HG02943 (cell line): ENCODE data around the gene SLC39A11.
"Not testable (repeated sequence)": the region's sequence is repeated elsewhere in the genome, so short reads cannot be mapped to it uniquely, and the experiment has no call there.

Experiments used
- ATAC-seq: cut with Tn5 transposase; IDR thresholded peaks from one replicate; pipeline ENCODE4 v1.9.1; 2021; ENCODE audit warnings: mild to moderate bottlenecking, low read depth, moderate library complexity; ENCODE audit not compliant: unreplicated experiment

SLC39A11 gene

GRCh38 chr17:72648702-72649101, 443.8 kb downstream of the SLC39A11 start:
- no peak for ATAC-seq

- no peak for ATAC-seq
These were observed 446.3 kb downstream of the SLC39A11 start for GRCh38 chr17:72646176-72646575.

DNA sequence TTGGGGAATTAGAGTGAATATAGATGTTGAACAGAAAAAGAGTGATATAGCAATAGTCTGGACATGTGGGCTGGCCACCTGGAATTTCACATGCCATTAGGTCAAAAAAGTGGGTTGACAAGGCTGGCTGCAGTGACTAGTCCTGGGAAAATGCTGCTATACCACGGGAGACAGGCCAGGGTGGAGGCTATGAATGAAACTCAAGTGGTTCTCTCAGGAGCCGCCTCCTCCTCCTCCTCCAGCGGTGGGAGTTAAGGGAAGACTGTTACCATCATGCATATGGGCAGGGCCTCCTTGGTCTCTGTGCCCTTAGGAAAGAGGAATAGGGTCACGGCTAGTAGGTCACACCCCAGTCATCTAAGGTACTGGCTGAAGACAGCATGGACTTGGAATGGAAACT, 448.0 kb downstream of the SLC39A11 start:
- ATAC-seq = no peak

GRCh38 chr17:72643575-72644216, 448.8 kb downstream of the SLC39A11 start:
- no peak for ATAC-seq

DNA sequence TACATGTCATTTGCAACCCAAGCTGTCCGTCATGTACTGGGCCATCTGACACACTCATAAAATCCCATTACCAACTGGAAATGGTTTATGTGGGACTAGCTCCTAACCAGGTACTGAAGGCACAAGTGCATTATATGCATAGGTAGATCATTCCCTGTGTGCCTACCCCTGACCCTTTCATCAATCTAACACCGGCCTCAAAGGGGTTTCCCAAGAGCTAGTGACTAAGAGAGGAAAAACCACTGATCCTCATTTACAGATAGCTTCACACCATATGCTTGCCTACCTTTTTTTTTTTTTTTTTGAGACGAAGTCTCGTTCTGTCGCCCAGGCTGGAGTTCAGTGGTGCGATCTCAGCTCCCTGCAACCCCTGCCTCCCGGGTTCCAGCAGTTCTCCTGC, 449.8 kb downstream of the SLC39A11 start:
- no peak for ATAC-seq

DNA sequence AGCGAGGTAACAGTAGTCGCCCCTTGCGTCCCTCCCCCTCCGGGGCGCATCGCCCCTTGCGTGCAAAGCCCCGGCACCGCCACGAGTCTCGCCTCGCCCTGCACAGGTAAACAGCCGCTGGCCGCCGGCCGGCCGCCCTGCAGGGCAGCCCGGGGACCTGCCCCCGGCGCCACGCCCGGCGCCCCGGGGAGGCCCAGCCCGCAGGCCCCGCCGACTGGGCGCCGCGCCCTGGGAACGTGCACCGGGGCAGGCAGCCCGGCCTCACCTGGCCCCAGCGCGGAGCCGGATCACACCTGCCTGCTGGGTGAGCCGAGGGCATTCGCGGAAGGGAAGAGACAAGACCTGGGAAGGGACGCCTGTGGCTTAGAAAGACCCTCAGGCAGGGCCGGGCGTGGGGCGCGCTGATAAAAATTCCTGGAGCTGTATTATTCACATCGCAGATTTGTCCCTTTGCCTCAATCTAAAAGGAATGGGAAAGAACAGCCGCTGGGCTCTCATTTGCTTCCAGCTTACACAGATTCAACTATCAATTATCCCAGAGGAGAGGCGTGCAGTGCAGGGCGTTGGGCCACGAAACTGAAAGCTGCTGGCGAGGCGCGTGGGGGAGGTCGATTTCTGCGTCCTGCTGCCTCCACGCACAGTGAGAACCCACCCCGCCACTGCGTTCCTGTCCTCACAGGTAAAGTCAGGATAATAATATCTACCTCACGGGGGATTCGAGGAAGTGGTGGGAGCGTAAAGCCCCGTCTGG, 451.9 kb downstream of the SLC39A11 start:
- ATAC-seq = no peak

GRCh38 chr17:72639711-72640110, 452.8 kb downstream of the SLC39A11 start:
- no peak for ATAC-seq

DNA sequence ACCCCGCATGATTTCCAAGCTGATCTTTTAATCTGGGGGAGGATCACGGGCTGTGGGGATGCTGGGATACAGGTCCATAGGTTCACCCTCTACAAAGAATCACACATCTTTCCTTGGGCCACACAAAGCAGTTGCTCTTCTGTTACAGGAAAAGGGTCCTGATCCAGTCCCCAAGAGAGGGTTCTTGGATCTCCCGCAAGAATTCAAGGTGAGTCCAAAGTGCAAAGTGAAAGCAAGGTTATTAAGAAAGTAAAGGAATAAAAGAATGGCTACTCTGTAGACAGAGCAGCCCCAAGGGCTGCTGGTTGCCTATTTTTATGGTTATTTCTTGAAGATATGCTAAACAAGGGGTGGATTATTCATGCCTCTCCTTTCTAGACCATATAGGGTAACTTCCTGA, 453.6 kb downstream of the SLC39A11 start:
- not testable (repeated sequence) for ATAC-seq

GRCh38 chr17:72635034-72635635, 457.4 kb downstream of the SLC39A11 start:
- ATAC-seq = no peak

GRCh38 chr17:72634621-72635020, 457.9 kb downstream of the SLC39A11 start:
- no peak for ATAC-seq

GRCh38 chr17:72631949-72632684, 460.4 kb downstream of the SLC39A11 start:
- no peak for ATAC-seq

DNA sequence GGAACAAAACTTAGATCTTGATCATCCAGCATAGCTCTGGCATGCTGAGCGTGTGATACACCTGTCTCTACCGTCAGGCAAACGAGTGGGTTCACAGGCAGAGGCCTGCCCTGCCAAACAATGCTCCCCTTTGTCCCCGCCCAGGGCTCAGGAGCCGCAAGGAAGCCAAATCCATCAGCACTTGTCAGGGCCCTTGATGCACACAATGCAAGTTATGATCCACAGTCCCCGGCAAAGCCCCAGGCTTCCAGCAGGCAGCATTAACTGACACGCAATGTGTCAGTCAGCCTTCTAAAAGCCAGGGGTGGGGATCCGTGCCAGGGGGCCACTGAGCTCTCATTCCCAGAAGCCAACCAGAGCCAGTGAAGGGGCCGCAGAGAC, 460.9 kb downstream of the SLC39A11 start:
- no peak for ATAC-seq

DNA sequence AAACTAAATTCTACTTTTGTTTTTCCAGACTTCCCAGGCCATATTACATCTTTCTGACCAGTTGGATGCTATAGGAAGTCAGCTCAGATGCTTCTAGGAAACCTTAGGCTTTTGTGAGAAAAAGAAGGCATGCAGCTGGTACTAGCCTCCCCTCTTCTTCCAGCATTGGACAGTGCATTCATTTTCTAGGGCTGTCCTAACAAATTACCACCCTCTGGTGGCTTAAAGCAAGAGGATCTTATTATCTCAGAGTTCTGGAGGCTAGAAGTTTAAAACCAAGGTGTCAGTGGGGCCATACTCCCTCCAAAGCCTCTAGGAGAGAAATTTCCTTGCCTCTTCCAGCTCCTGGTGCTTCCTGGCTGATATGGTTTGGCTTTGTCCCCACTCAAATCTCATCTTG, 467.8 kb downstream of the SLC39A11 start:
- ATAC-seq = no peak

- no peak for ATAC-seq
These were observed 468.3 kb downstream of the SLC39A11 start for GRCh38 chr17:72624226-72624625.

DNA sequence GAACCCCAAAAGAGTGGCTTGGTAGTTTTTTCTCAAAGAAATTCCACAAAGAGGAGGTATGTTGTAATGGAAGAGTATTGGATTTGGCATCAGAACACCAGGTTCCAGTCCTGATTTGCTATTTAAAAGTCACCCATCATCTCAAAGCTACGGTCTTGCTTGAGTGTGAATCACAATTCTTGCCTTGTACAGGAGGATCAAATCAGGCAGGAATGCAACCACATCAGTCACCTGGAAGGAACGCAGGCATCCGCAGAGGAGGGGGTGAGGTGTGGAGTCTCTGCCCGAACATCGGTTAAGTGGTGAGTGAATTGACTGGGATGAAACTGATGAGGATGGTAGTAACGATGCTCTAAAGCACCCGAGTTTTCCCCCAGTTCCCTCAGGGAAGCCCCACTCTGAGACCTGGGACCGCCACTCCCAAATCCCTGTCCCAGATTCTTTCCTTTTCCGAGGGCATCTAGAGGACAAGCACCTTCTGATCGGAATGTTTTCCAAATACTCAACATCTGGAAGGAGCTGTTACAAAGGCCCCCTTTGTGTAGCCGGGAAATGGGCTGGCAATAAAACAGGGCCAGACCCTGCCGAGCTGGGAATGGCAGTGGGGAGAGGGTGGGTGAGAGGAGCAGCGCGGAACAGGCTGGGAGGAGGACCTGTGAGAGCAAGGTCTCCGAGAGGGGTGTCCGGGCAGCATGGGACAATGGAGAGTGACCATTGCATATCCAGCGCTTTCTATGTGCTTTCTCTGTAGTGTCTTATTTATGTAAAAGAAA, 469.6 kb downstream of the SLC39A11 start:
- ATAC-seq = no peak

- ATAC-seq = no peak
These were observed 472.4 kb downstream of the SLC39A11 start for GRCh38 chr17:72619976-72620650.

- peak; percentile 72 for ATAC-seq
These were observed 474.4 kb downstream of the SLC39A11 start for GRCh38 chr17:72618001-72618509.

DNA sequence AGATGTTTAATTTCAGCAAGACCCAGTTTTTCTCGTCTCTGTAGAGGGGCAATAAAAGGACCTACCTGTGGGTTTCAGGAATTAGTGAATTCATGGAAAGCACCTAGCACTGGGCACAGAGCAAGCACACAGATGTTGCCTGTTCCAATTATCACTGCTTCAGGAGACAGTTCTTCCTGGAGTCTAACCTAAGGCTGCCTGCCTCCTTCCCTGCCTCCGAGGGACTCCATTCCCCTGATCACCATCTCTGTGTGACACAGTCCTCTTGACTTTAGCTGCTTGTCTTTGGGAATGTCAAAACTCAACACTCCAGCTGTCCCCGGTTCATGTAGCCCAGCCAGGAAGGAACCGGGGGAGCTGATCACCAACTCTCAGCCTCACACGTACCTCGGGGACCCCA, 474.9 kb downstream of the SLC39A11 start:
- ATAC-seq = no peak

- no peak for ATAC-seq
These were observed 476.0 kb downstream of the SLC39A11 start for GRCh38 chr17:72616447-72616846.

GRCh38 chr17:72615627-72615991, 476.9 kb downstream of the SLC39A11 start:
- ATAC-seq = no peak
